Measurements from ENCODE around the gene RHOBTB3. TPM values are rescaled to one million over a fixed set of nuclear protein-coding genes. Genes with fewer than 3 reads are reported as not detected.

Gene RHOBTB3
- total RNA-seq, 1 donor from 2014 or later, result 348 TPM

DNA sequence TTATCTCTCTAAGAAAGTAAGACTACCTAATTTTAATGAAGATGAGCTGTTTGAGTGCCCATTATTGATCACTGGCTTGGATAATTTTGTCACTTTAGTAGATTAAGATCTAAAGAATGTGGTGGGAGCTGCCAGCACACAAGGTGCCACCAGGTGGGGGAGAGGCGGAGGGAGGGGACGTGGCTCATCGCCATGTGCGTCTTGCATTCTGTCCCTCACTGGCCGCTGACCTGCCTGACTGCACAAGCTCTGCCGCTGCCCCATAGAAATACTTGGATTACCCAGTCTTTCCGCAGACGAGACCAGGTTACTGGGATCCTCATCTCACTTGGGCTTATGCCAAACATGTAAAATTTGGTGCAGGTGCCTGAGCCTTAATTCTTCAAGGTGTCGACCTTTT is 37.6 kb downstream of the RHOBTB3 start:
- DNase-seq, result no peak

DNA sequence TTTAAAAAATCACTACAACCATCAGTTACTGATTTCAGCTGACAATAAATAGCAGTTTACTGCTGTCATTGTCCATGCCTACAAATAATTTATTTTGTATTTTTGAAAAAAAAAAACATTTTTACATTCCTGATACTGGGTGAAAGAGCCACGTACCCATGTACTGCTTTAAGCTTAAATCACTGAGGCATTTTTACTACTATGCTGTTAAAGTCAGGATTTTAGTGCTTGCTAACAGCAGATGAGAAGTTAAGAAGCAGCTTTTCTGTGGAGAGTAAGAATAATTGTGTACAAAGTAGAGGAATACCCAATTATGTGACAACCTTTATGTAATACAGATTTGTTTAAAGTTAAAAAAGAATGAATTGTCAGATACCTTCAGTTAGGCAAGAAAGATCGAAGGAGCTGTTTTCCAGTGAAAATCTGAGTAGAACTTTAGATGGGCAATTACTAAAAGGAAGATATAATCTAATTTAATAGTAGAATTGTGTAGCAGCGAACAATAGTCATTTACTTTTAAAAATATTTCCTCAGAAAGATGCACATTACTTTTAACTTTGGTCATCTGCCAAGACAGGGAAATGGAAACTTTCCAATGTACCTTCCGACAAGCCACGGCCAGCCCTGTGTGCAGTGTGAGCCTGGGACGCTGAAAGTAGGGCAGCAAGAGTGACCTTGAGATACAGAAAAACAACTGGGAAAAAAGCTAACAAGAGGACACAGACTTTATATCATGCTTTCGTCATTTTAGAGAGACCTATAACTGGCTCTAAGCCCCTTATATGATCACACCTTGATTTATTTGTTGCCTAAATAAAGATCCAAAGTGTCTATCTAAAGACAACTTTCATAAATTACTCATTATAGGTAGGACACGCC is 39.9 kb downstream of the RHOBTB3 start:
- DNase-seq, result no peak

DNA sequence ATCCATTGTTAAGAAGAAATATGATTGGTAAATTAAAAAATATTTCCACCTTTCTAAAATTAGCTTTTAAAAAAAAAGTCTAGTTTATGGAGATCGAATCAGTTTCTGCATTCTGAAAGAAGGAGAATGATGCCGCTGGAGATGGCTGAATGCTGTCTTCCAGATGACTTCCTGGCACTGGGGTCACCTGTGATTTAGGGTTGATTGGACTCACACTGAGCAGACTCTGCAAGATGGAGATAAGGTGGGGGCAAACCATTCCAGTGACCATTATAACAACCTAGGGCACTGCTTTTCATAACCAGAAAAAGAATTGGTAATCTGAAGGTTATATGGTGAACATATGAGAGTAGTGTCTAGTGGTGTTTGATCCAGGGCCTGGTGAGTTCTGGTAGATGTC is 40.8 kb downstream of the RHOBTB3 start:
- no peak for DNase-seq

DNA sequence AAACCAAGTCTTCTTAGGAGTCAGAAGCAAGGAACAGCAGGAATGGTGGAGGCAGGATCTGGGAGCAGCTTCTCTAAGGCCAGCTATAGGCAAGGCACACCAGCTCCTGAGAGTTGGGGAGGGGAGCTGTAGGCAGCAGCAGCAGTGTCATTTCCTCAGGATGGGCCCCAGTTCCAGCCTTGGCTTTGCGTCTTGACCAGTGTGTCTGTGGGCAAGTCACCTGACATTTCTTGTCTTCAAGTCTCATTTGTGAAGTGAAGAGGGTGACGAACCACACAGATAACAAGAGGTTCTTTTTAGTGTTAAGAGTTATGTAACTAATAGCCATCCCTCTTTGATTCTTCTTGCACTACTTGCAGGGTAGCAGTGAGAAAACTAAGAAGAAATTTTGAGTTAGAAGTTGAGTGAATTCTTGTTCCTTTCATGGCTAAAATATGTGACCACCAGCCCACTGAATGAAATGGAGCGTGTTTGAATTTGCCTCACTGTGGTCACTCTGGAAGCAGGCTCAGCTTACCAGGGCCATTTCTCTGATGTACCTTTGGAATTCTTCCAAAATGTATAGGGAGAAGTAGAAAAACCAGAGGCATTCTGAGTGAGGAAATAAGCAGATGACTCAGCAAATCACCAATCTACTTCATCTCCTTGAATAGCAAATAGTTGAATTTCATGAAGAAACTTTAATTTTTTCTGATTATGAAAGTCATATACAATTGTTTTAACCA is 42.4 kb downstream of the RHOBTB3 start:
- no peak for DNase-seq

DNA sequence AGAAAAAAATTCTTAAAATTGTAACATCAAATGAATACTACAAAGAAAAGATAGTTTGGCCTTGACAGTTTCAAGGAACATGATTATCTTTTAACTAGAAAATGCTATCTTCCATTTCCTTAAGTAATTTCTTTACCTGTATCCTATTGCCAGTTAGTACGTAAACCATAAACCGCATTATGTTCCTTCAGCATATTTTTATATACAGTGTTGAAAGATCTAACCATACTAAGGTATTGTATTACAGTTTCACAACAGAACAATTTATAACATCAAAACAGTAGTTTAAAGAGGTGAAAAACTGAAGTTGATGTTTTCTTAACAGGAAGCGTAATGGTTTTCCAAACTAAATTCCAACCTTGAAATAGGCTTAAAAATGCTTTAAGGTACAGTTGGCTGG is 46.3 kb downstream of the RHOBTB3 start:
- DNase-seq, result no peak

DNA sequence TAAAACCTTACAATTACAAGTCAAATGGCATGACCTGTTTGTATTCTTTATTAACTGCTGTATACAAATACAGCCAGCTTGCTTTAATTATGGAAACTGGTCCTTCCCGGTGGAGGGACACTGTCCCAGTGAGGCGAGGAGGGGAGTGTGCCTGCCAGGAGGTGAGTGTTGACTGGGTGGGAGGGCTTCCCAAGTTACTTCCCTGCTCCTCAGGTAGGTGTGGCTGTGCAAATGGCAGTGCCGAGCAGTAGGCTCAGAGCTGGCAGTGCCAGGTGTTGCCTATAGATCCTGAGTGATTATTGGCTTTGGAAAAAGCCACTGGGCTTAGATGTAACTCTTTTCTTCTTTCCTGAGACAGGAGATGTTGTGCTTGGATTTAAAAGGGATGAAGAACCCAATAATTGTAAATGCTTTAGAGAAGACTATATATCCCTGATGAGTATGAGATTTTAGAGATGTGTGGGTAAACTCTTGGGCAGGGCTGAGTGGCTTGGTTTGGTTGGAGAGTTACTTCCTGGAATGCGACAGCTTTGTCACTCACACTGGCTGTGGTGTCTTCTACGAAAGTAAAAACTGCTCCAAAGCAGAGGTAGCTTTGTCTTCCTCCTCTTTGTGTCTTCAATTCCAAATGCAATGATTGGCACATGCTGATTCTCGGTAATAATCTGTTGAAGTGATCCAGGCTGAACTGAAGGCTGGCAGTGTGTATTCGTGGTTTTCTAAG is 47.7 kb downstream of the RHOBTB3 start:
- no peak for DNase-seq

DNA sequence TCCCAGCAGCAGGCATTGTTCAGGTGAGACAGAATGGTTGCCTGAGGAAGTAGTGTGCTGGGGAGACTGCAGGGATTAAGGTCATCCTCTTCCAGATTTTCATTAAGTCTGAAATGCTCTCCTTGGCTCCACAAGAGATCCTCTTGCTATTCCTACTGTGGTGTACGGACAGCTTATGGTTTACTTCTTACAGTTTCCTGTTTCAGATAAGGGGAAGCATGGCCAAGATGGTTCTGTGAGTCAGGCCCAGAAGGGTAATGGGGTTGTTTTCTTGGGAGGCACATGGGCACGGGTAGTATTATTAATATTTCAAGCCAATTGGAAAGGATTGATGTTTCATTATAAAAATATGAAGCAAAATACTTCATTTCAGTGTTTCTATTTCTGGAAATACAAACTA is 48.5 kb downstream of the RHOBTB3 start:
- no peak for DNase-seq

DNA sequence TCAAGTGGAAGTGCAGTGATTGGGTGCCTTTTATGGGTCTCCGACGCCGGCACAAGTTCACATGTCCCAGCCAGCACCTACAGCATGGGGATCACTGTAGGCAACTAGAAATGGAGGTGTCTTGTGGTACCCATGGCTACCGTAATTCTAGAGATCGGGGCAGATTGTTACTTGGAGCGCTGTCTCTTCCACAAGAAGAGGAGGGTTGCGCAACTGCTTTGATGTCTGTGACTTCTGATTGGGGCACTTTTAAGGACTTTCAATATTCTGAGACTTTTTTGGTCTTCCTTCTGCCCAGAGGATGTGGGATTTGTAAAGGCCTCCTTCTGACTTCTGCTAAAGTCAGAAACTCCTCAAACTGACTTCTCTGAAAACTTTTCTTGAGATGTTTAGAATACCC is 49.5 kb downstream of the RHOBTB3 start:
- DNase-seq, result no peak

DNA sequence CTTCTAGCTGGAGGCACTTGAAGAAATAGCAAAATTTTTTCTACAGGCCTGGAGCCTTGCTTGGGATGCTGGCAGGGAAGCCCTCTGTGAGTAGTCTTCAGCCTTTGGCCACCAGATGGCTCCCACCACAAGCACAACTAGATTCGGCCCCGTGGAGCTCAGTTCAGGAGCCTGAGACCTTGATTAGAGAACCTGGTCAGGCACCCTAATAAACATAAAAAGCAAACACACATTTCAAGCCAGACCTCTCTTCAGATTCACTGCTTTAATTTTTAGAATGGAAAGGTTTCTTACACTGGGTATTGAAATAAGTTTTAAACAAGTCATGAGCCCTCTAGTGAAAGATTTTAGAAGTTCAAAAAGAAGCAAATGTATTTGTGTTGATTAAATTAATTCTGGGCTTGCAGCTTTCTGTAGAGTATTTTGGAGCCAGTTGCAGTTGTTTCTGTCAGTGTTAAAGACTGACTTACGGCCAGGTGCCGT is 50.0 kb downstream of the RHOBTB3 start:
- DNase-seq, result peak; percentile 40

DNA sequence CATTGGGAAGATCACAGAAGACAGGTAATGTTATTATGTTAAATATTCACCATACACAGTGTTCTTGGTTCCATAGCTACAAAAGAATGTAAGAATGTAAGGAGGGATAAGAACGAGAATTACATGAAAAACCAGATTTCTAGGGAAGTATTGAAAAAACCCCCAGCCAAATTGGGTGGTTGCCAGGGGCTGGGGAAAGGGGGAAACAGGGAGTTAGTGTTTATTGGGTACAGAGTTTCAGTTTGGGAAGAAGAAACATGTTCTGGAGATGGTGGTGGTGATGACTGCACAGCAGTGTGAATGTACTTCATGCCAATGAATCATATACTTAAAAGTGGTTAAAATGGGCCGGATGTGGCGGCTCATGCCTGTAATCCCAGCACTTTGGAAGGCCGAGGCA is 51.0 kb downstream of the RHOBTB3 start:
- no peak for DNase-seq

DNA sequence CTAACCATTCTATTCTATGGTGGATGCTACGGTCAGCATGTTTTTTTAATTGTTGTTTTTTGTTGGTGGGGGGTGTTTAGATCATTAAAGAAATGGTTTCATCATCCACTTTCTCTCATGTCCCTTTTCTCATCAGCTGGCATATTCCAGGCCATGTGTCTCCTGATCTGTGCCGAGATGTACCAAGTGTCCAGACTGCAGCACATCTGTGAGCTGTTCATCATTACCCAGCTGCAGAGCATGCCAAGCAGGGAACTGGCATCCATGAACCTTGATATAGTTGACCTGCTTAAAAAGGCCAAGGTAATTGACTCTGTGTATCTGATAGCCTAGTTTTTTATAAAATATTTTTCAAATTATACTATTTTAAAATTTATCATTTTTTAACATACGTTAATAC is 52.5 kb downstream of the RHOBTB3 start:
- DNase-seq, result no peak

DNA sequence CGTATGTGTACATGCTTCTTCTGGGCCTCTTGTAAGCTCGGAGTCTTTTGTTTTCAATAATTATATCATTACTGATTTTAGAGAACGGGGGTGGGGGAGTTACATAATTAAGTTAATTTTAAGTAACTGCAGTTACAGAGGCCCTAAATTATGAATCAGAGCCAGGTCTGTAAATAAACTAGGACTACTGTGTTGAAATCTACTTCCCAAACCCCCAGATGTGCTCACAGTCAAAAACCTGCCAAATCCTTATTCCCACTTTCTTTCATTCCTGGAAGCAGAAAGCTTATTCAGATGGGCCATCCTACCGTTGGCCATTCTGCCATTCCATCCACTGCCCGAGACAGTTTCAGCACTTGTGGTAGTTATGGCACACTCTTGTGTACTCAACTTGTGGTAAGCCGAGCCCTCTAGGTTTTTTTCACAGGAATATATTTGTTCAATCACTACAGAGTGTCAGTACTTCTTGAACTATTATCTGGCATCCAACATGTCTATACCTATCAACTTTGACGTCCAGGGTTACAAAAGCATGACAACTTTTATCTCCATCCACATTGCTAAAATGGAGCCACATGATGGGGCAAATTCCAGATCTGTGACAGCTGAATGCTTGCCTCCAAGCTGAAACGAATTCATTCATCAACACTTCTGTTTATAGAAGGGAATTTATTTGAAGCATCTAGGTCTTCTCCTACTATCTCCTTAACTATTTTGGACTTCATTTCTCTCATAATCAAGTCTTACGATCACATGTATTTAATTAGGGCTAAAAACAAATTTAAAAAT is 53.6 kb downstream of the RHOBTB3 start:
- DNase-seq, result no peak

DNA sequence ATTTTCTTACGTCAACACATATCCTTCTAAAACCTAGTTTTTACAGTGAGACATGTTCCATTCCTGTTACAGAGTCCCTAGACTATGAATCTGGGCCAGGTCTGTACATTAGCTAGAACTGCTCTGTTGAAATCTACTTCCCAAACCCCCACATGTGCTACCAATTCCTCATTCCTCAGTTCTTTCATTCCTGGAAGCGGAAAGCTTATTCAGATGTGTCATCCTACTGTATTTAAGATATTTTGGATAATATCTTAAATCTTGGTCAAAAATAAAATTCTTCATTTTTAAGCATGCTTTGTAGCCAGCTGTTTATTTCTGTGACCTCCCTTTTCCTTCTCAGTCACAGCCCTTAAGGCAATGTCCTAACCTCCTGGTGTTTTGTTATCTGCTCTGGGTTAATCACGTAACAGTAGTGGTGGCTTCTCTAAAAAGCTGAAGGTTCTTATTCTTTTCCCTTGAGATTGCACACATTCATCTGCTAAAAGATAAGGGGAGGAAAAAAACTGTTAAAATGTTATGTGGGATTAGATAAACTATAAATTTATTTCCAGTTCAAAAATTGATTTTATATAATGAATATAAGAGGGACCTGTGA is 55.8 kb downstream of the RHOBTB3 start:
- DNase-seq, result no peak

DNA sequence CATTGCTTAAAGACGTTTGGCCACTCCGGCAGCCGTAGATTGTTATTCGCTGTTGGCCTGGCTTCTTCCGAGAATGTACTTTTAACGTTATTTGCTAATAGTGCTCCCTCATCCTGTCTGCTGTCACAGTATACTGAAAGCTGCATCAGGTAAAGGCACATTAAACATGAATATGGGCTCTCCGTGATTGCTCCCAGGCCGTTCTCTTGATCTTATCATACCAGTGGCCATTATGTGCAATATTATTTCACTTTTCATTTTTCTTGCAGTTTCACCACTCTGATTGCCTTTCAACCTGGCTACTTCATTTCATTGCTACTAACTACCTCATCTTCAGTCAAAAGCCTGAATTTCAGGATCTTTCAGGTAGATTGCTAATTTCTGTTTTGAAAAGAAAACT is 57.4 kb downstream of the RHOBTB3 start:
- no peak for DNase-seq

DNA sequence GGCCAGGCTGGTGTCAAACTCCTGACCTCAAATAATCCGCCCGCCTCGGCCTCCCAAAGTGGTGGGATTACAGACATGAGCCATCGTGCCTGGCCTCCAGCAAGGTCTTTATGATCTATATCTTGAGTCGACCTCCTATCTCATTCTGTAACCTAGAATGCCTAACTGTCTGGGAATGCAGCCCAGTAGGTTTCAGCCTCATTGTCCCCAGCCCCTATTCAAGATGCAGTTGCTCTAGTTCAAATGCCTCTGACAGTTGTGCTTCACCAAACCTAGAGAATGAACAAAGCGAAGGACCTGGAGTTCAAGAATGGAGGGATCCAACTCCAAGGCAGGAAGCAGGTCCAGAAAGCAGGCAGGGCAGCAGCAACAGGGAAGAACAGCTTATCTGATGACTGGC is 60.6 kb downstream of the RHOBTB3 start:
- DNase-seq, result no peak

DNA sequence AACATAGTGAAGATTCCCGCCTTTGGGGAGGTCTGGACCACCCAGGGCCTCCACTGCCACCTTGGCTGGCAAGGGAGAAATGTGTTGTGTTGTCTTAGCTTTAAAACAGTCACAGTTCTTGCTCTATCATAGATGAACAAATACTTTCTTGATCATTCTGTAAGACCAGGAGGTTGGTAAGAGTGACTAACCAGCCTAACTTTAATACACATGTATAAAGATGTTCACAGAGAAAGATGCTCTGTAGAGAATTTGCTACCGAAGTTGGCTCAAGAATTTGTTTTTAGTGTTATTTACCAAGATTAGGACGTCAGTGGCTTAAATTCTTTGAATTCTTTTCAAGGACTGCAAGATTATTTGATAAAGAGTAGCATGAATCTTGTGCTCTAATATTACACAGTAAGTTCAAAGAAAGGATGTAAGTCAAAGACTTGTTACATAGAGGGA is 63.0 kb downstream of the RHOBTB3 start:
- no peak for DNase-seq

DNA sequence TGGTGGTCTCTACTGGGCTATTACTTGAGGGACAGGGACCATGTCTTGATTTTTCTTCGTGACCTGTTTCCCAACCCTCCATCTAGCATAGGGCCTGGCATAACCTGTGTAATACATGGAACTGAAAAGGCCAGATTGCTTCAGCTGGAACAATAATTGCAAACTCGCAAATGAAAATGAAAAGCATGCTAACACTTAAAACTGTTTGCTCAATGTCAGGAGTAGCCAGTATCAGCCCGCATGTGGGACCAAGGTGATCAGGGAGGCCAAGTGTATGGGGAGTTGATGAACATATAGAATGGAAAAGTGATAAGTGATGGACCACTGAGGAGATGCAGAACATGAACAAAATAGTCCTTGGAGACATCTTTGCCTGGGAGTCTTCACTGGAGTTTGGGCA is 66.2 kb downstream of the RHOBTB3 start:
- no peak for DNase-seq

DNA sequence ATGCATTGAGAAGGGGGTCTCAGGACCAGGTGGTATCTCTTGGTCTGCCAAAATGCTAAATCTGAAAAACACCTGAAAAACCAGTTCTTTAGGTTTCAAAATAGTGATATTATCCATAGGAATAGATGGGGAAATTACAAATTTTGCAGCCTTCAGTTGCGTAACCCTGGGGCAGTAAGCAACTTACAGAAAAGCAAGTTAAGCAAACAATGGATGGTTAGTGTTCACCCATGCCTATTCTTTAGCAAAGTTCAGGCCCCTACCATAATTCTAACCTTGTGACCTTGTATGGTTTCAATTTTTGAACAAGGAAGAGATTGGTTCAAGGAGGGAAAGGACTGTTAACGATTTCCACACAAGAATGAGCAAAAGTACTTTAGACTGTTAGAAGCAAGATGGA is 66.9 kb downstream of the RHOBTB3 start:
- no peak for DNase-seq

DNA sequence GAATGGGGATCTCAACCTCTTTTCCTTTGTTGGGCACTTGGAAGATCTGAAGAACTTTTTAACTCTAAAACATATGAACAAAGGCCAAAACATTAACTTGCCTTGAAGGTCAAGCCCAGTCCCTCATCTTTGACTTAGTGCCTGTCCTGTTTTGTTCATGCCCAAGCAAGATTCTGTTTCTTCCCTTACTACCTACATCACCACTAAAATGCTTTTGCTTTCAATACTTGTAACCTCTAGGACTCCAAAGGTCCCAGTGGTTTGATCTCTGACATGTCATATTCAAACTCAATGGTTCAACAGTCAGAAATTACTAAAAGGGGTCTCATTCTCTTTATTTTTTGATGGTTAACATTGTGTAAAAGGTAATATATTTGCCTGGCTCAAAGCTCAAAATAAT is 67.4 kb downstream of the RHOBTB3 start:
- no peak for DNase-seq

DNA sequence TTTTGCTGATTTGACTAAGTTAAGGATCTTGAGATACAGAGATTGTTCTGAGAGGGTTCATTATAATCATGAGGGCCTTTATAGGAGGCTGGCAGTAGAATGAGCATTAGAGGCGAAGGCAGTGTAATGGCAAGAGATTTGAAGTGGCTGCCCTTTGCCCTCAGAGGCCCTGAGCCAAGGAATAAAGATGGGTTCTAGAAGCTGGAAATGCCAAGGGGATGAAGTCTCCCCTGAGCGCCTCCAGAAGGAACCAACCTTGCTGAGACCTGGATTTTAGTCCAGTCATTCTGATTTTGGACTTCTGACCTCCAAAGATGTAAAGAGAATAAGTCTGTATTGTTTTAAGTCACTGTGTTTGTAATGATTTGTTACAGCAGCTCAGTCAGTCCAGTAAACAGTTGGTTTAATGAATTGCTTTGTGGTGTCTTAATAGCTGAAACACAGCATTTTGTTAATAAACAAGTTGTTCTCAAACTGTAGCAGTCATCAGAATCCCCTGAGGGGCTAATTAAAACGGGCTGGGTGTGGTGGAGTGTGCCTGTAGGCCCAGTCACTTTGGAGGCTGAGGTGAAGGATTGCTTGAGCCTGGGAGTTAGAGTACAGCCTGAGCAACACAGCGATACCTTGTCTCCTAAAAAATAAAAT is 68.2 kb downstream of the RHOBTB3 start:
- no peak for DNase-seq

DNA sequence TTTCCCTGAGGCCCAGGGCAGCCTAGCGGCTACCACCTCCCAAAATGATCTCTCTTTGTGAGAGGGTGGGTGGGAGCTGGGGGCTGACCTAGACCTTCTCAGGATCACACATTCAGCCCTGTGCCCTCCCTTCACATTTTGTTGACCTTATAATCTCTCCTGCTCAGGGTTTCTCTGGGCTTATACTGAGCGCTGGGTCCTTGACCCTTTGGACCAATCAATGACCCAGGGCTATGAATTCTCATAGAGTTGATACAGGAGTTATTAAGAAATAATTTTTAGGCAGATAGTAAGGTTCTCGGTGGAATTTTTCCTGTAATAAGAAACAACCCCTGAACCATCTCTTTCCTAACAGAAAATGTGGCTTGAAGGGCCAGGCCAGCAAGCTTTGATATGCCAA is 69.4 kb downstream of the RHOBTB3 start:
- no peak for DNase-seq
